GM19438 (cell line): ENCODE measurements around the gene PIAS3.
"Not testable (repeated sequence)": the region's sequence is repeated elsewhere in the genome, so short reads cannot be mapped to it uniquely, and the experiment has no call there.

Source experiments
- ATAC-seq: cut with Tn5 transposase; IDR thresholded peaks from one replicate; pipeline ENCODE4 v1.9.1; 2021; ENCODE audit warnings: low read depth; ENCODE audit not compliant: unreplicated experiment

The PIAS3 gene

DNA sequence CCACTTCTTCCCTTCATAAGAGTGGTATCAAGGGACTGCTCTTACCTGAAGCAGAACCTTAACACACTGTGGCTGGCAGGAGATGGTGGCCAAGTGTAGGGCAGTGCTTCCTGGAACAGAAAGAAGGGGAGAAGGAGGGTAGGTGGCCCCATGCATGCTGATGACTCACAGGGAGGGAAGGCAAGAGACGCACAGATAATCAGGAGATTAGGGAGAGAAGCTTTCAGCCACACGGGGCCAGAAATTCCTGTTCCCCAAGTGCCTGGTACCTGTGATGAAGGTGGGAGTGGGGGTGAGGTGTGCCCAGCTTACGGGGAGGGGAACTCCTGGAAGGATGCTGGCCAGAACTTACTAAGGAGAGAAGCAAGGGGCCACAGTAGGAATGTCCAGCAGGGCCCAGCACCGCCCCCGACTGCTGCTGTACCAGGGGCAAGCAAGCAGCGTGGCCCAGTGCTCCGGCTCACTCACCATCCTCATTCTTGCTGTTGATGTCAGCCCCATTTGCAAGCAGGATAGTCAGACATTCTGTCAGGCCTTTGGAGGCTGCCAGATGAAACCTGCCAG, 19.1 kb upstream of the PIAS3 start:
- no peak for ATAC-seq

DNA sequence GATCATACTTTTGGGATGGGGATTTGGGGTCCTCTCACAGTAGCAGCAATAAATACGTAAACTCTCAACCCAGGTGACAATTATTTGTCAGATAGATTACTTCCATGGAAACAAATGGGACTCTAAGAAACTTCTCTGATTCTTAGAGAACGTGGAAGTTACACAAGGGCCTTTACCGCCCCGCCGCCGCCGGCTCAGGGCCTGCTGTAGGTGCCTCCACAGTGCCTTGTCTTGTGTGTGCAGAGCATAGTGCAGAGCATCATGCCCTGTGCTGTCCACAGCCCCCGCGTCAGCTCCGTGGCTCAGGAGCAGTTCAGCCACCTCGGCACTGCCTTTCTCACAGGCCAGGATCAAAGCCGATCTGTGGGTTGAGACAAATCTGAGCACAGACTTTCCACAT, 15.8 kb upstream of the PIAS3 start:
- no peak for ATAC-seq

DNA sequence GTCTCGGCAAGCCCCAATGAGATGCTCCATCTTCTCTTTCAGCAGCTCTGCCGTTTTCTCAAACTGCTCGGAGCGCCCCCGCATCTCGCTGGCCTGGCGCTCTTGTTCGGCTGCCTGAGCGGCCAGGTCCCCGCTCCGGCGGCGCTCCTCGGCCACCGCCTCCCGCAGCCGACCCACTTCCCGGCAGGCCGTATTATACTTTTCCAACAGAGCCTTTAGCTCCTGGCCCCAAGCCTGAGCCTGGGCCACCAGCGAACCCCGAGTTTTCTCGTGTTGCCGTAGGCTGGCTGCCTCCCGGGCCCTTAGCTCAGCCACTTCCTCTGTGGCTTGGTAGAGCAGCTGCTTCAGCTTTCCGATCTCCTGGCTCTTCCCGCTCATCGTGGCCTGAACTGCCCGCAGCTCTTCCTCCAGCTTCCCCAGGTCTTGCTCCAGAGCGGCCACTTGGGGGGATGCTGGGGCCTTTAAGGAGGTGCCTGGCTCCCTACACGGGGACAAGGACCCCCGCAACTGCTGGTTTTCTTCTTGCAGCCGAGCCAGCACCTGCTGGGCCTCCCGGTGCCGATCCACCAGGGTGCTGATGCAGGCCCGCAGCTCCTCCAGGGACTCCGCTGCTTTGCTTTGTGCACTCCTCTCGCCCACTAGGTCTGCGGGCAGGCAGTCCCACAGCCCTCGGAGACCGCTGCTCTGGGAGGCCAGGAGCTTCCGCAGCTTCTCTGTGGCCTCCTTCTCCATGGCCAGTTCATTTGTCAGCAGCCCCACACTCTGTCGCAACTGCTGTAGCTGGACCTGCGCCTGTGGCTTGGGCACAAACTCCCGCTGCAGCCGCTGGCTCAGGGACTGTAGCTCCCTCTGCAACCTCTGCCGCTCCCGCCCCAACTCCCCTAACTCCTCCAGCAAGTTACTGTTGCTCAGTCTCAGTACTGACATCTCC, 13.4 kb upstream of the PIAS3 start:
- no peak for ATAC-seq

- no peak for ATAC-seq
These were observed 9.4 kb upstream of the PIAS3 start for GRCh38 chr1:145868232-145868631.

DNA sequence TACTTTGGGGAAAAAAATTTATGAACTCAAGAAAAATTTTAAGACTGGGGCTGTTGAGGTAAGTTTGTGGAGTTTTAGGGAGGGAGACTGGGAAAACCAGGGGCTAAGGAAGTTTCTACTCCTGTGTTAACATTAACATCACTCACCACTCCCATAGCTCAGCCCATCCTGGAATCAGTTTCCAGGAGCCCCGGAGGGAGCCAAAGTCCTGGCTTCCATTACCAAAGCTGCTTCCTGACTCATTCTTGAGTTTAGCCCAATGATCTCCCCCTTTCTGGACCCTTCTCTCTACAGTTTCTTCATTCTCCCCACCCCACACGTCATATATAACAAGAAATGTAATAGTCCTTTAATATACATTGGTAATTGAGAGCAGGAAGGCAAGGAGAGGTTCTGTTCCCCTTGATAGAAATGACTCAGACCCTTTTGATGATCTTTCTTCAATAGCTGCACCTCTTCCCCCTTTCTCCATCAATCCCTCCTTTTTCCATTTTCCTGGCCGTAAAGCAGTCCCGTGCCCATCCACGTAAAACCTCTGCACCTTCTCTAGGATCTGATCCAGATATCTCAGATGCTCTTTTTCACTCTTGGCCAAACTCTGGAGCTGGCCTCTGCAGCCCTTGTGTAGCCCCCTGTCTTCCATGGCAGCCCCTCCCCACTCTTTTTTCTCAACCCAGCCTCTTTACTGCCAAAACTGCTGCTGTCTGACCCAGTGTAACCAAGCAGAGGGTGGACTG, 4.6 kb upstream of the PIAS3 start:
- ATAC-seq, result no peak

- peak; percentile 73 for ATAC-seq
These were observed 676 bp upstream of the PIAS3 start for GRCh38 chr1:145859491-145860023.

- ATAC-seq, result peak; percentile 16
These were observed 512 bp downstream of the PIAS3 start for GRCh38 chr1:145858238-145858900.

- ATAC-seq, result no peak
These were observed 1.7 kb downstream of the PIAS3 start for GRCh38 chr1:145857170-145857569.

DNA sequence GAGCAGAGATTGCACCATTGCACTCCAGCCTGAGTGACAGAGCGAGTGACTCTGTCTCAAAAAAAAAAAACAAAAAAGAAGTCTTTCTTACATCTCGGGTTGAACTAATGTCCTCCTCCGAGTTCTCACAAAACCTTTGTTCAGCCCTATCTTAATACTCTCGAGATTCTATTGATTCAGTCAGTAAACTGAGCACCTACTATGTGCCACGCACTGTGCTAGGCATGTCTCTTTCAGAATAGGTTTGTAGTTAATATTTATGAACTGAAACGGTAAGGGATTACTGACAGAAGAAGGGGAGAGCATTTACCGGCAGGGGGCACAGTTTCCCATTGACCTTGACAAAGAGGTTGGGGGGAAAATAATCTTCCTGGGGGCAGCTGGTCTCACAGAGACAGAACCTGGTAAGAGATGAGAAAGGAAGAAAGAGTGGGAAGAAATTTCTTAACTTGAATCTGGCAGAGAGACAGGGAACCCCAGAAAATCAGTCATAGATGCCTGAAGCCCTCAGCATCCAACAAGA, 3.4 kb downstream of the PIAS3 start:
- no peak for ATAC-seq

DNA sequence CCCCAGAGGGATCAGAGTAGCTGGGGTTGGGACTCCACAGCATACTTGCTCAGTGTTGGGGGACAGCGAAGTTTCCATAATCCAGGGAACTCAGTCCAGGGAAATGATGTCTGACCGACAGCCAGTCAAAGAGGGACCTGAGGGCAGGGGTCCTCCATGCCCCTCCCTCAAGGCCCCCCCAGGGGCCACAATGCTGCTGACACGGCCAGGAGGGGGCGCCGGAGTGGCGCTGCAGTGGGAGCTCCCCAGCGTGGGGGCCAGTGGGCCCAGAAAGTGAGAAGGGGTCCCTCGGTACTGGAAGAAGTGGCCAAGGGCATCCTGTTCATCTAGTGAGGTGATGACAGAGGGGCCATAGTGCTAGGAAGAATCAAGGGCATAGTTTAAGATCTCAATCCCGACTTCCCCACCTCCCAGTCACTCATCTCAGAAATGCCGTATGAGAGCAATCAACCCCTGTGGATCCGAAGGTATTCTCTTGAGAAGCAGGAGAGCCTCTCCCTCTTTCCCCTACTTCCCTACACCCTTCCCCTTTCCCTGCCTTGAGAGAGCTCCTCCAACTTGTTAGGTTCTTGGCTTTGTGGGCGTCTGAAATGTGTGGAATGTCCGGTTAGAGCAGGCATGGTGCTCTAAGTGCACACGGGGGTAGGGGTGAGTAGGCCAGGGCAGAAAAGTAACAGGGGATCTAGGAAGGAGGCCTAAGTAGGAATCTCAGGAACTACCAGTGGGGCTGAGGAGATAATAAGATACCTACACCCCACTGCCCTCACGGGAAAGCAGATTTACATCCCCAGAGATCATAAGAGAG, 9.3 kb downstream of the PIAS3 start:
- ATAC-seq, result no peak

- ATAC-seq, result no peak
These were observed 11.1 kb downstream of the PIAS3 start for GRCh38 chr1:145847827-145848226.

GRCh38 chr1:145846201-145846612, 12.7 kb downstream of the PIAS3 start:
- ATAC-seq, result no peak

GRCh38 chr1:145845514-145846161, 13.2 kb downstream of the PIAS3 start, which contains the start of gene NUDT17:
Gene NUDT17 (plus strand): TSS chr1:145845630. CDS start chr1:145845641, 11 bp downstream.
- ATAC-seq, result peak; percentile 65

- ATAC-seq, result peak; percentile 79
These were observed 13.8 kb downstream of the PIAS3 start for GRCh38 chr1:145845144-145845513.

DNA sequence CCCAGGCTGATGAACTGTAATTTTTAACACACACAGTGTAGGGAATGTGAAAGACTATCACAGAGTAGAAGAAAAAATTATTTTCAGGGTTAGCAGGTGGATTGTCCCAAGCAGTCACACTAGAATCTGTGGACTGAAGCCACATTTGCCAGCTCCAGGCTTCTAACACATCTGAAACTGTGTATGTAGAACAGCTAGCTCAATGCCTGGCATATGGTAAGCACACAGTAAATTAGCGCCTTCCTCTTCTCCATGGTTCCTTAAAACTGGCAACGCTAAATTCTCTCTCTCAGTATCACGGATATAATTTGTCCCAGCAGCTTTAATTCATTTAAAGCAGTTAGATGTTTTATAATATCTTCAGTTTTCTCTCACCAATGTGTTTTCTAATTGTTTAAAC, 15.8 kb downstream of the PIAS3 start:
- no peak for ATAC-seq

- ATAC-seq, result no peak
These were observed 21.2 kb downstream of the PIAS3 start for GRCh38 chr1:145837656-145838055.

GRCh38 chr1:145830810-145831209, 28.1 kb downstream of the PIAS3 start:
- not testable (repeated sequence) for ATAC-seq

GRCh38 chr1:145828367-145829026, 30.4 kb downstream of the PIAS3 start:
- no peak for ATAC-seq
